Measurements from ENCODE around the gene CACTIN. TPM values are rescaled to one million over a fixed set of nuclear protein-coding genes. Genes with fewer than 3 reads are reported as not detected.

The CACTIN gene
- total RNA-seq, 1 donor from 2014 or later = 26.7 TPM

GRCh38 chr19:3580156-3580934 is 46.2 kb downstream of the CACTIN start:
- peaks cover 8% of the 10 kb centered on the region for H4K20me1 ChIP-seq (ENCODE audit: insufficient read depth, low read length)
- H3K4me1 ChIP-seq (ENCODE audit: insufficient read depth, low read length) = peaks cover 24% of the 10 kb centered on the region
- peaks cover 3% of the 10 kb centered on the region for H3K36me3 ChIP-seq (ENCODE audit: insufficient read depth, low read length)
- DNase-seq (ENCODE audit: low read depth) = peak; percentile 97
- Mint-ChIP-seq H3K4me1 (ENCODE audit: low read depth, unreplicated experiment) (peaks cover 12% of the 10 kb centered on the region), H3K4me3 (ENCODE audit: unreplicated experiment) (peak overlapping the region; percentile 22), H3K27me3 (ENCODE audit: low read depth, unreplicated experiment) (peaks cover 9% of the 10 kb centered on the region), H3K36me3 (ENCODE audit: low read depth, unreplicated experiment) (peaks cover 3% of the 10 kb centered on the region), H3K9me3 (ENCODE audit: unreplicated experiment) (no peaks in the 10 kb centered on the region), H3K27ac (ENCODE audit: unreplicated experiment) (no peak overlapping the region)
- no peak overlapping the region for H2AFZ ChIP-seq (ENCODE audit: low read depth, low read length)
- no peaks in the 10 kb centered on the region for H3K79me2 ChIP-seq (ENCODE audit: insufficient read depth, low read length)
- TF ChIP-seq EZH2 (IDR thresholded peaks at IDR 0.05; ENCODE audit: insufficient read depth, low read length) (no peak), CTCF (IDR thresholded peaks at IDR 0.05; ENCODE audit: insufficient read depth, low read depth, low read length) (no peak)
- FAIRE-seq = peak; percentile 97
- H3K4me2 ChIP-seq (ENCODE audit: low read length) = peak overlapping the region; percentile 61
- no peaks in the 10 kb centered on the region for H3K9me3 ChIP-seq (ENCODE audit: insufficient read depth, low read depth, low read length)
- H3K27ac ChIP-seq (ENCODE audit: low read depth, low read length) = peak overlapping the region; percentile 58
- peak overlapping the region; percentile 22 for H3K9ac ChIP-seq (ENCODE audit: low read length)
- no peak overlapping the region for H3K4me3 ChIP-seq (ENCODE audit: insufficient read depth, low read depth, low read length)
- no peaks in the 10 kb centered on the region for H3K27me3 ChIP-seq (ENCODE audit: insufficient read depth, low read length)

GRCh38 chr19:3578390-3578789 is 48.2 kb downstream of the CACTIN start:
- Histone ChIP-seq H3K36me3 (ENCODE audit: insufficient read depth, low read length) (peaks cover 3% of the 10 kb centered on the region), H3K9me3 (ENCODE audit: insufficient read depth, low read depth, low read length) (no peaks in the 10 kb centered on the region), H3K27ac (ENCODE audit: low read depth, low read length) (no peak overlapping the region), H3K27me3 (ENCODE audit: insufficient read depth, low read length) (no peaks in the 10 kb centered on the region), H3K4me3 (ENCODE audit: insufficient read depth, low read depth, low read length) (no peak overlapping the region), H2AFZ (ENCODE audit: low read depth, low read length) (no peak overlapping the region), H3K9ac (ENCODE audit: low read length) (no peak overlapping the region), H3K79me2 (ENCODE audit: insufficient read depth, low read length) (peaks cover 1% of the 10 kb centered on the region), H3K4me1 (ENCODE audit: insufficient read depth, low read length) (peaks cover 24% of the 10 kb centered on the region), H3K4me2 (ENCODE audit: low read length) (no peak overlapping the region), H4K20me1 (ENCODE audit: insufficient read depth, low read length) (peaks cover 16% of the 10 kb centered on the region)
- Mint-ChIP-seq H3K9me3 (ENCODE audit: unreplicated experiment) (peaks cover 2% of the 10 kb centered on the region), H3K36me3 (ENCODE audit: low read depth, unreplicated experiment) (peaks cover 10% of the 10 kb centered on the region), H3K27me3 (ENCODE audit: low read depth, unreplicated experiment) (peaks cover 9% of the 10 kb centered on the region), H3K4me1 (ENCODE audit: low read depth, unreplicated experiment) (peaks cover 15% of the 10 kb centered on the region), H3K27ac (ENCODE audit: unreplicated experiment) (no peak overlapping the region), H3K4me3 (ENCODE audit: unreplicated experiment) (no peak overlapping the region)
- no peak for TF ChIP-seq CTCF (IDR thresholded peaks at IDR 0.05; ENCODE audit: insufficient read depth, low read depth, low read length)
- TF ChIP-seq EZH2 (IDR thresholded peaks at IDR 0.05; ENCODE audit: insufficient read depth, low read length) = no peak
- FAIRE-seq = no peak
- DNase-seq (ENCODE audit: low read depth) = no peak

All from astrocyte (in vitro differentiated cells and primary cell).